Adrenal gland (tissue), 12 donors: ENCODE measurements around the gene CEP85. TPM values are rescaled to one million over a fixed set of nuclear protein-coding genes. Genes with fewer than 3 reads are reported as not detected.

ENCODE experiments used
- DNase-seq, 7 donors: peaks; one replicate each; pipeline ENCODE4 v3.0.0-alpha.2; 2019 to 2020
- H3K27ac ChIP-seq, 5 donors: fragments of 200-600 bp; sonication (generic) in 4 of 5; 1 replicate in 3 of 5; 2 replicates in 2 of 5; pipeline versions ENCODE4 v1.5.1 to v1.8.0; 2016 to 2020; ENCODE audit warnings: mild to moderate bottlenecking in 1 of 5
- H3K27me3 ChIP-seq: fragments of 200-600 bp; 2 replicates; pipeline ENCODE4 v1.8.0; 2021
- H3K36me3 ChIP-seq, 2 donors: fragments of 200-600 bp; replicated peaks in 1 of 2; 1 replicate in 1 of 2; 2 replicates in 1 of 2; pipeline versions ENCODE4 v1.5.1 to v1.8.0; 2018 to 2022
- H3K4me1 ChIP-seq, 2 donors: fragments of 200-600 bp; replicated peaks in 1 of 2; 1 replicate in 1 of 2; 2 replicates in 1 of 2; pipeline versions ENCODE4 v1.5.1 to v1.8.0; 2018 to 2021
- H3K4me3 ChIP-seq, 4 donors: fragments of 200-600 bp; sonication (generic) in 3 of 4; one replicate each; pipeline ENCODE4 v1.5.1; 2016 to 2018
- H3K9me3 ChIP-seq, 3 donors: fragments of 200-600 bp; sonication (generic) in 1 of 3; replicated peaks in 1 of 3; 1 replicate in 2 of 3; 2 replicates in 1 of 3; pipeline versions ENCODE4 v1.5.1 to v1.8.0; 2016 to 2021
- POLR2A ChIP-seq, 2 donors: fragments of 450-650 bp; IDR thresholded peaks; one replicate each; pipeline ENCODE4 v1.6.1; 2017; ENCODE audit warnings: antibody characterized with exemption in 2 of 2, mild to moderate bottlenecking in 2 of 2, moderate library complexity in 1 of 2
- WGBS, 4 donors: extraction: QIAGEN DNeasy Blood & Tissue Kit in 2 of 4; methylation state at CpG; one replicate each; pipeline versions ENCODE4 v1.1.5 to v1.1.7; 2013 to 2017; 5-methylcytosine and 5-hydroxymethylcytosine counted together
- intact Hi-C, 2 donors: fragments of 100-400 bp; cut with DNase I; formaldehyde crosslinking; loops; one replicate each; pipeline versions ENCODE4 v1.14.1 to v1.15.0; 2022 to 2023
- polyA plus RNA-seq, 3 donors: library from polyadenylated mRNA; stranded (reverse); fragments of 200-250 nt in 2 of 3; fragments of 350-450 nt in 1 of 3; fragmentation: Illumina TruSeq in 1 of 3; extraction: RNeasy Lipid Tissue Mini Kit (QIAGEN cat#74804) in 1 of 3; gene quantifications; one replicate each; pipeline ENCODE4 v1.2.3, GENCODE V29; 2013 to 2014
- total RNA-seq, 9 donors: library from RNA; depleted of rRNA in 4 of 9; stranded (reverse); fragments of >200 nt in 4 of 9; fragments of 120-200 nt in 1 of 9; fragmentation: NEBNext Ultra II Directional in 1 of 9; extraction: Animal tissue kit (Norgen Biotek cat#: 25700) in 1 of 9; gene quantifications; one replicate each; pipeline versions ENCODE4 v1.1.0 to v1.2.4, GENCODE V29; 2013 to 2023
- TF ChIP-seq, protein P1 (sequence below), 6 experiments: fragments of 450-650 bp in 4 of 6; fragments of 200-600 bp in 2 of 6; sonication (generic) in 1 of 6; IDR thresholded peaks; 1 replicate in 5 of 6; 2 replicates in 1 of 6; pipeline versions ENCODE4 v1.5.1 to v1.8.0; 2016 to 2021; ENCODE audit warnings: antibody characterized with exemption in 6 of 6, mild to moderate bottlenecking in 2 of 6, moderate library complexity in 1 of 6
- donor health status: healthy with polysubstance abuse.
- donor health status: Bipolar disorder and iron deficiency.
- donor health status: DM: yes; HTN: yes; CAD: no.
- donor health status: DM: no; HTN: no; CAD: no.
- donor health status: DM: no; HTN: no; CAD: no.
- donor health status: DM: yes; HTN: yes; CAD: no.

The CEP85 gene
- total and polyA plus RNA-seq, 12 donors = 2.5 to 16.4 (median 5.8) TPM

DNA sequence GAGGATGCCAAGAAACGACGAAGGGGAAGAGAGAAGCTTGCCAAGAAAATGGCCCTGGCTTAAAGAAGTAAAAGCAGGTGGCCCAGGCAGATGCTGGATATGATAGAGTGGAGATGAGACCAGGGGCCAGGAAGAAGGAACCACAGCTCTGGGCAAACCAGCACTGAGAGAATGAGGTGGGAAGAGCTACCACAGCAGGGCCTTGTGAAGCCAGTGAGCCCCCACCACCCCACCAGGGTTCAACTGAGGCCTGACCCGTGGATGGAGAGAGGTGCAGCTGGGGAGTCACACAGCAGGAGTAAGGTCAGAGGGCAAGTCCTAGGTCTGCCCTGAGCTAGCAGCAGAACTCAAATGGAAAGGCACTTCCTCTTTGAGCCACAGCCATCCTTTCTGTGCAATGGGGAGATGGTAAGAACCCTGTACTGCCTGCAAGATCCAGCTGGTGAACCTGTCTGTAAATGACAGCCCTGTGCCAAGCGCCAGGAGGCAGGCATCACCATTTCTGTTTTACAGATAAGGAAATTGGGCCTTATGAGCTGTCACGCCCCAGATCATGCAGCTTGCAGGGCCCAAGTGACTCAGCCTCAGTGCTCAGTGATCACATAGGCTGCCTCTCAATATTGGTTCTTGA lies 54.4 kb downstream of the CEP85 start:
- Histone ChIP-seq H3K36me3 (no peaks in the 10 kb centered on the region), H3K27ac (peak overlapping the region in 3 of 5 donors; percentile 33 to 74 (median 52)), H3K4me3 (no peak overlapping the region), H3K9me3 (no peaks in the 10 kb centered on the region), H3K4me1 (peaks cover 0 to 33% of the 10 kb centered on the region in 2 donors), H3K27me3 (no peaks in the 10 kb centered on the region)
- no peak for TF ChIP-seq POLR2A (IDR thresholded peaks at IDR 0.05)
- TF ChIP-seq, protein P1, sequence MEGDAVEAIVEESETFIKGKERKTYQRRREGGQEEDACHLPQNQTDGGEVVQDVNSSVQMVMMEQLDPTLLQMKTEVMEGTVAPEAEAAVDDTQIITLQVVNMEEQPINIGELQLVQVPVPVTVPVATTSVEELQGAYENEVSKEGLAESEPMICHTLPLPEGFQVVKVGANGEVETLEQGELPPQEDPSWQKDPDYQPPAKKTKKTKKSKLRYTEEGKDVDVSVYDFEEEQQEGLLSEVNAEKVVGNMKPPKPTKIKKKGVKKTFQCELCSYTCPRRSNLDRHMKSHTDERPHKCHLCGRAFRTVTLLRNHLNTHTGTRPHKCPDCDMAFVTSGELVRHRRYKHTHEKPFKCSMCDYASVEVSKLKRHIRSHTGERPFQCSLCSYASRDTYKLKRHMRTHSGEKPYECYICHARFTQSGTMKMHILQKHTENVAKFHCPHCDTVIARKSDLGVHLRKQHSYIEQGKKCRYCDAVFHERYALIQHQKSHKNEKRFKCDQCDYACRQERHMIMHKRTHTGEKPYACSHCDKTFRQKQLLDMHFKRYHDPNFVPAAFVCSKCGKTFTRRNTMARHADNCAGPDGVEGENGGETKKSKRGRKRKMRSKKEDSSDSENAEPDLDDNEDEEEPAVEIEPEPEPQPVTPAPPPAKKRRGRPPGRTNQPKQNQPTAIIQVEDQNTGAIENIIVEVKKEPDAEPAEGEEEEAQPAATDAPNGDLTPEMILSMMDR (IDR thresholded peaks at IDR 0.05) = no peak
- intact Hi-C loops = no loop called here
- 49 to 58% (median 55%) methylated on average over 5 of the region's 5 CpGs for WGBS, 4 donors
- DNase-seq = peak in 2 of 7 donors; percentile 24 to 67

- Histone ChIP-seq H3K4me1 (peaks cover 0 to 27% of the 10 kb centered on the region in 2 donors), H3K4me3 (no peak overlapping the region)
Observed at GRCh38 chr1:26289158-26290059, 55.4 kb downstream of the CEP85 start.

GRCh38 chr1:26290122-26290881 lies 56.3 kb downstream of the CEP85 start:
- DNase-seq = no peak
- peaks cover 0 to 19% of the 10 kb centered on the region in 2 donors for H3K4me1 ChIP-seq

More at GRCh38 chr1:26289158-26290059, 55.4 kb downstream of the CEP85 start:
- Histone ChIP-seq H3K36me3 (no peaks in the 10 kb centered on the region), H3K27me3 (no peaks in the 10 kb centered on the region), H3K9me3 (no peaks in the 10 kb centered on the region), H3K27ac (peak overlapping the region in 4 of 5 donors; percentile 33 to 78 (median 48))
- DNase-seq = peak in 4 of 7 donors; percentile 42 to 68 (median 46)
- intact Hi-C loops = no loop called here
- TF ChIP-seq, protein P1 (IDR thresholded peaks at IDR 0.05) = no peak
- TF ChIP-seq POLR2A (IDR thresholded peaks at IDR 0.05) = no peak
- 77 to 90% (median 86%) methylated on average over 11 to 21 of the region's 21 CpGs for WGBS, 4 donors

More at GRCh38 chr1:26290122-26290881, 56.3 kb downstream of the CEP85 start:
- Histone ChIP-seq H3K27ac (peak overlapping the region in 3 of 5 donors; percentile 45 to 78 (median 52)), H3K9me3 (no peaks in the 10 kb centered on the region), H3K27me3 (no peaks in the 10 kb centered on the region), H3K36me3 (no peaks in the 10 kb centered on the region), H3K4me3 (no peak overlapping the region)
- TF ChIP-seq, protein P1 (IDR thresholded peaks at IDR 0.05) = no peak
- TF ChIP-seq POLR2A (IDR thresholded peaks at IDR 0.05) = no peak
- intact Hi-C loops = no loop called here
- WGBS, 4 donors = 66 to 82% (median 70%) methylated on average over 8 to 11 of the region's 11 CpGs
